ENCODE data around the gene SYT14.

Gene SYT14

DNA sequence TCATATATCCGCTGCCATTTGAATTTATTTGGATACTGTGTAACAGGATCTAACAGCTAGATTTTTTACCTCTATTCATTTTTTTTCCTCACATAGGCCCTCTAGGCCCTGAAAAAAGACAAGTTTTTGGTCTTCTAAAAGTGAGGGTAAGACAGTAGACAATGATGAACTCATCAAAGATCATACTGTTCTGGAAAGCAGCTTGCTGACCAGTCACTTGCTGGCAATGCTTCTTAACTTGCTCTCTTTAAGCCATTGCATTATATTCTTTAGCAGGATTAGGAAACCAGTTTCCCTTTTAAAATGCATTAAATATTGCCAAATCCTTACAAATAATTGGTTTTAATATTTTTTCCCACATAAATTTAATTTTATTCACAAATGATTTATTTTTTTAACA, 65.5 kb downstream of the SYT14 start:
- Histone ChIP-seq H3K9ac (no peak overlapping the region), H3K4me1 (no peaks in the 10 kb centered on the region), H3K36me3 (no peaks in the 10 kb centered on the region), H3K27me3 (no peaks in the 10 kb centered on the region), H3K27ac (no peak overlapping the region), H4K20me1 (no peaks in the 10 kb centered on the region), H3K4me2 (no peak overlapping the region), H3K9me3 (replicated peaks in 1 of 11) (no peaks in the 10 kb centered on the region), H3K4me3 (no peak overlapping the region)
- TF ChIP-seq Cebpa-rat (IDR thresholded peaks at IDR 0.05): no peak

DNA sequence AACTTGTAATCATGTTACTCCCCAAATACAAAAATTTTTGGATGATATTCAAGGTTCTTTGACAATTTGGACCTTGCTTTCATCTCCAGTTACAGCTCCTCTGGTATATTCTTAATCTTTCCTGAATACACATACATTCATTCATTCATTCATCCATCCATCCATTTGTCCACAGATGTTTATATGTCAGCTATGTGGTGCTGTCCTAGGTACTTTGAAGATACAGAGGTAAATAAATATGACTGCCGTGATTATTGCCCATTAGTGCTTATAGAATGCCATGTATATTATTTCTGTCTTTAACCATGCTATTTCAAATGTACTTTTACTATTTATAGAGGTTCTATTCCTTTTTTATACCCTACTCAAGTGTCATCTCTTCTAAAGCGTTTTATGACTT, 72.1 kb downstream of the SYT14 start:
- no peak overlapping the region for H3K27ac ChIP-seq
- no peak overlapping the region for H3K4me3 ChIP-seq
- H3K9me3 ChIP-seq (replicated peaks in 1 of 11): peaks cover 0 to 10% (median 7%) of the 10 kb centered on the region in 11 experiments; a peak in 9 of 22 replicates
- H3K4me1 ChIP-seq: no peaks in the 10 kb centered on the region
- no peaks in the 10 kb centered on the region for H3K36me3 ChIP-seq
- H4K20me1 ChIP-seq: no peaks in the 10 kb centered on the region
- no peaks in the 10 kb centered on the region for H3K27me3 ChIP-seq
- TF ChIP-seq Cebpa-rat (IDR thresholded peaks at IDR 0.05): no peak
- H3K9ac ChIP-seq: no peak overlapping the region
- H3K4me2 ChIP-seq: no peak overlapping the region

- no peaks in the 10 kb centered on the region for H3K36me3 ChIP-seq
- H3K27me3 ChIP-seq: no peaks in the 10 kb centered on the region
- no peaks in the 10 kb centered on the region for H4K20me1 ChIP-seq
- no peak overlapping the region for H3K9ac ChIP-seq
- no peak overlapping the region for H3K4me3 ChIP-seq
- H3K9me3 ChIP-seq (replicated peaks in 1 of 11): no peaks in the 10 kb centered on the region
- no peak overlapping the region for H3K4me2 ChIP-seq
- H3K27ac ChIP-seq: no peak overlapping the region
- TF ChIP-seq Cebpa-rat (IDR thresholded peaks at IDR 0.05): no peak
- H3K4me1 ChIP-seq: no peaks in the 10 kb centered on the region
Measured at GRCh38 chr1:210021145-210021860, 83.3 kb downstream of the SYT14 start.

- no peak overlapping the region for H3K4me3 ChIP-seq
- H3K4me2 ChIP-seq: no peak overlapping the region
- TF ChIP-seq Cebpa-rat (IDR thresholded peaks at IDR 0.05): no peak
- no peaks in the 10 kb centered on the region for H3K36me3 ChIP-seq
- no peak overlapping the region for H3K9ac ChIP-seq
- H3K4me1 ChIP-seq: no peaks in the 10 kb centered on the region
- H3K9me3 ChIP-seq (replicated peaks in 1 of 11): no peaks in the 10 kb centered on the region
- H3K27me3 ChIP-seq: no peaks in the 10 kb centered on the region
- H4K20me1 ChIP-seq: no peaks in the 10 kb centered on the region
- H3K27ac ChIP-seq: no peak overlapping the region
Measured at GRCh38 chr1:210022044-210022443, 84.0 kb downstream of the SYT14 start.

DNA sequence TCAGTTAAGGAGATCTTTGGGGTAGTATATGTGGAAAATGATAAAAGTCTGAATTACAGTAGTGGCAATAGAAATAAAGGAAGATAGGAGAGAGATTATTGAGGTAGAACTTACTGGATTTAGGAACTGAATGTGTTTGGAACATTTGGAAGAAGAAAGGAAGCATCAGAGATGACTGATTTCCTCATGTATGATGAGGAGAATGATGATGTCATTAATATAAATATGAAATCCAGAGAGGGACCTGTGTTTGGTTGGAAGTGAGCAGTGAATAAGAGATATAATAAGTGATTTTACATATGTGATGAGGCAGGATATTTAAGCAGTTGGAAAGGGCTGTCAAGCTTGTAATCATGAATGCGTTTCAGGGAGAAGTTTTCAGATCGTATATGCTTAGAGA, 86.3 kb downstream of the SYT14 start:
- no peak overlapping the region for H3K9ac ChIP-seq
- H3K4me1 ChIP-seq: no peaks in the 10 kb centered on the region
- no peak overlapping the region for H3K4me2 ChIP-seq
- TF ChIP-seq Cebpa-rat (IDR thresholded peaks at IDR 0.05): no peak
- H3K9me3 ChIP-seq (replicated peaks in 1 of 11): no peaks in the 10 kb centered on the region; a peak in 1 of 22 replicates
- no peak overlapping the region for H3K4me3 ChIP-seq
- H4K20me1 ChIP-seq: no peaks in the 10 kb centered on the region
- H3K27me3 ChIP-seq: no peaks in the 10 kb centered on the region
- no peaks in the 10 kb centered on the region for H3K36me3 ChIP-seq
- no peak overlapping the region for H3K27ac ChIP-seq

DNA sequence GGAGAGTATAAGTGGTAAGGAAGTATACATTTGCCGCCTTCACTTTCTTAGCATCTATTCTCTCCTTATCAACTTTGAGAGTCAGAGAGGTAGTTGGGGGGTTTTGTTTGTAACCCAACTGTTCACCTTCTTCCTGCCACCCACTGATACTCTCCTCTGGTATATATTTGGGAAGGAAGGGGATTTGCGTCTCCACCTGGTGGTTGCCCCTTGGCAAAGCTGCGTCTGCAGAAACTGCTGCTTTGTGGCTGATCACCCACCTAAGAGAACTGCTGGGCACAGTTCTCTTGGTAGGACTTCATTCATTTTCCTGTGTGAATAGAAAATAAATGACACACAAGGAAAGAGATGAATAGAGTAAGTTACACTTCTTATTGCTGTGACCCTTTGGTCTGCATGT, 87.0 kb downstream of the SYT14 start:
- H3K4me3 ChIP-seq: no peak overlapping the region
- H3K27ac ChIP-seq: no peak overlapping the region
- H3K9me3 ChIP-seq (replicated peaks in 1 of 11): no peaks in the 10 kb centered on the region; a peak in 2 of 22 replicates
- no peak for TF ChIP-seq Cebpa-rat (IDR thresholded peaks at IDR 0.05)
- H3K4me1 ChIP-seq: no peaks in the 10 kb centered on the region
- H3K36me3 ChIP-seq: no peaks in the 10 kb centered on the region
- H3K9ac ChIP-seq: no peak overlapping the region
- no peaks in the 10 kb centered on the region for H3K27me3 ChIP-seq
- H4K20me1 ChIP-seq: no peaks in the 10 kb centered on the region
- H3K4me2 ChIP-seq: no peak overlapping the region

- no peak overlapping the region for H3K27ac ChIP-seq
- H3K9ac ChIP-seq: no peak overlapping the region
- H3K4me3 ChIP-seq: no peak overlapping the region
- H3K36me3 ChIP-seq: no peaks in the 10 kb centered on the region
- peaks cover 0 to 8% (median 0%) of the 10 kb centered on the region in 11 experiments; a peak in 2 of 22 replicates for H3K9me3 ChIP-seq (replicated peaks in 1 of 11)
- no peaks in the 10 kb centered on the region for H3K4me1 ChIP-seq
- no peaks in the 10 kb centered on the region for H3K27me3 ChIP-seq
- TF ChIP-seq Cebpa-rat (IDR thresholded peaks at IDR 0.05): no peak
- H3K4me2 ChIP-seq: no peak overlapping the region
- H4K20me1 ChIP-seq: no peaks in the 10 kb centered on the region
Measured at GRCh38 chr1:210025870-210026269, 87.9 kb downstream of the SYT14 start.

- H3K27me3 ChIP-seq: no peaks in the 10 kb centered on the region
- H3K4me1 ChIP-seq: no peaks in the 10 kb centered on the region
- no peak overlapping the region for H3K4me3 ChIP-seq
- no peak overlapping the region for H3K27ac ChIP-seq
- no peaks in the 10 kb centered on the region for H4K20me1 ChIP-seq
- H3K9me3 ChIP-seq (replicated peaks in 1 of 11): peaks cover 0 to 9% (median 0%) of the 10 kb centered on the region in 11 experiments; a peak in 2 of 22 replicates
- no peak for TF ChIP-seq Cebpa-rat (IDR thresholded peaks at IDR 0.05)
- H3K4me2 ChIP-seq: no peak overlapping the region
- H3K9ac ChIP-seq: no peak overlapping the region
- H3K36me3 ChIP-seq: no peaks in the 10 kb centered on the region
Measured at GRCh38 chr1:210027994-210028393, 90.0 kb downstream of the SYT14 start.

DNA sequence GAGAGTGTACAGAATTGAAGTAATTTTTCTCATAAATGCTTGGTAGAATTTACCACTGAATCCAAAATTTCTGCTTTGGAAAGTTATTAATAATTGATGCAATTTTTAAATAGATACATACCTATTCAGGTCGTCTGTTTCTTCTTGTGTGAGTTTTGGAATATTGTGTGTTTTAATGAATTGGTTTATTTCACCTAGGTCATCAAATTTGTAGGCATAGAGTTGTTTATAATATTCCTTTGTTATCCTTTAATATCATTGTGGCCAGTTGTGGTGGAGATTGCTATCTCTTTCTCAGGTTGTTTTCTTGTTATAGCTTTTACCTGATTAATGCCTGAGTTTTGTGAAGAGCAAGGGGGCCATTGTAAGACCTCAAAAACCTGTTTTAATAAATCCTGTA, 93.5 kb downstream of the SYT14 start:
- no peaks in the 10 kb centered on the region for H3K4me1 ChIP-seq
- no peak for TF ChIP-seq Cebpa-rat (IDR thresholded peaks at IDR 0.05)
- H3K9me3 ChIP-seq (replicated peaks in 1 of 11): peaks cover 0 to 9% (median 0%) of the 10 kb centered on the region in 11 experiments; a peak in 3 of 22 replicates
- no peaks in the 10 kb centered on the region for H4K20me1 ChIP-seq
- H3K9ac ChIP-seq: no peak overlapping the region
- no peak overlapping the region for H3K27ac ChIP-seq
- H3K27me3 ChIP-seq: no peaks in the 10 kb centered on the region
- H3K4me3 ChIP-seq: no peak overlapping the region
- no peaks in the 10 kb centered on the region for H3K36me3 ChIP-seq
- H3K4me2 ChIP-seq: no peak overlapping the region

- H3K9ac ChIP-seq: no peak overlapping the region
- no peaks in the 10 kb centered on the region for H4K20me1 ChIP-seq
- peaks cover 0 to 14% (median 9%) of the 10 kb centered on the region in 11 experiments; a peak in 11 of 22 replicates for H3K9me3 ChIP-seq (replicated peaks in 1 of 11)
- no peak overlapping the region for H3K4me2 ChIP-seq
- no peak overlapping the region for H3K4me3 ChIP-seq
- H3K27ac ChIP-seq: no peak overlapping the region
- no peak for TF ChIP-seq Cebpa-rat (IDR thresholded peaks at IDR 0.05)
- H3K27me3 ChIP-seq: no peaks in the 10 kb centered on the region
- H3K4me1 ChIP-seq: no peaks in the 10 kb centered on the region
- no peaks in the 10 kb centered on the region for H3K36me3 ChIP-seq
Measured at GRCh38 chr1:210043058-210043457, 105.0 kb downstream of the SYT14 start.
